GM19043 (cell line): ENCODE data around the gene UBAP1.
"Not testable (repeated sequence)": the region's sequence is repeated elsewhere in the genome, so short reads cannot be mapped to it uniquely, and the experiment has no call there.

ENCODE experiments used
- ATAC-seq: cut with Tn5 transposase; IDR thresholded peaks from one replicate; pipeline ENCODE4 v1.9.1; 2021; ENCODE audit warnings: low read depth; ENCODE audit not compliant: unreplicated experiment

Gene UBAP1

GRCh38 chr9:34178436-34179212, at the start of gene UBAP1:
Gene UBAP1 (plus strand): TSS chr9:34179043. CDS start chr9:34220915, 41,872 bp downstream.
- peak; percentile 99 for ATAC-seq

- no peak for ATAC-seq
Measured at GRCh38 chr9:34131571-34131970, 47.3 kb upstream of the UBAP1 start.

GRCh38 chr9:34133436-34133949, 45.4 kb upstream of the UBAP1 start:
- ATAC-seq: no peak

- no peak for ATAC-seq
Measured at GRCh38 chr9:34134521-34134920, 44.3 kb upstream of the UBAP1 start.

GRCh38 chr9:34138644-34139043, 40.2 kb upstream of the UBAP1 start:
- not testable (repeated sequence) for ATAC-seq

- ATAC-seq: no peak
Measured at GRCh38 chr9:34139477-34140146, 39.2 kb upstream of the UBAP1 start.

- ATAC-seq: no peak
Measured at GRCh38 chr9:34140853-34141252, 38.0 kb upstream of the UBAP1 start.

GRCh38 chr9:34143116-34143515, 35.7 kb upstream of the UBAP1 start:
- no peak for ATAC-seq

- no peak for ATAC-seq
Measured at GRCh38 chr9:34145165-34145564, 33.7 kb upstream of the UBAP1 start.

GRCh38 chr9:34151398-34151797, 27.4 kb upstream of the UBAP1 start:
- no peak for ATAC-seq

GRCh38 chr9:34154057-34154456, 24.8 kb upstream of the UBAP1 start:
- ATAC-seq: no peak

- ATAC-seq: no peak
Measured at GRCh38 chr9:34157318-34157717, 21.5 kb upstream of the UBAP1 start.

- no peak for ATAC-seq
Measured at GRCh38 chr9:34157898-34158297, 20.9 kb upstream of the UBAP1 start.

GRCh38 chr9:34158362-34158869, 20.4 kb upstream of the UBAP1 start:
- ATAC-seq: no peak

- ATAC-seq: no peak
Measured at GRCh38 chr9:34163434-34163833, 15.4 kb upstream of the UBAP1 start.

GRCh38 chr9:34169125-34169524, 9.7 kb upstream of the UBAP1 start:
- no peak for ATAC-seq

GRCh38 chr9:34170237-34170991, 8.4 kb upstream of the UBAP1 start:
- ATAC-seq: no peak

- peak; percentile 49 for ATAC-seq
Measured at GRCh38 chr9:34171753-34172535, 6.9 kb upstream of the UBAP1 start.

GRCh38 chr9:34176089-34176488, 2.8 kb upstream of the UBAP1 start:
- ATAC-seq: no peak
